Measurements from ENCODE around the gene ARHGAP25.
"Not testable (repeated sequence)": the region's sequence is repeated elsewhere in the genome, so short reads cannot be mapped to it uniquely, and the experiment has no call there.

The ARHGAP25 gene

GRCh38 chr2:68791914-68792313 is 57.3 kb downstream of the ARHGAP25 start:
- Mint-ChIP-seq H3K9me3 (no peaks in the 10 kb centered on the region), H3K36me3 (ENCODE audit: low read depth) (peaks cover 64% of the 10 kb centered on the region), H3K27ac (peak overlapping the region; percentile 43), H3K27me3 (ENCODE audit: low read depth) (no peaks in the 10 kb centered on the region), H3K4me3 (no peak overlapping the region), H3K4me1 (ENCODE audit: low read depth) (peaks cover 41% of the 10 kb centered on the region)
- no peak for DNase-seq (ENCODE audit: low spot score)

GRCh38 chr2:68792751-68793150 is 58.1 kb downstream of the ARHGAP25 start:
- H3K36me3 Mint-ChIP-seq (ENCODE audit: low read depth) = peaks cover 69% of the 10 kb centered on the region
- H3K4me3 Mint-ChIP-seq = no peak overlapping the region
- H3K4me1 Mint-ChIP-seq (ENCODE audit: low read depth) = peaks cover 40% of the 10 kb centered on the region
- H3K27me3 Mint-ChIP-seq (ENCODE audit: low read depth) = no peaks in the 10 kb centered on the region
- H3K27ac Mint-ChIP-seq = no peak overlapping the region
- no peaks in the 10 kb centered on the region for H3K9me3 Mint-ChIP-seq
- no peak for DNase-seq (ENCODE audit: low spot score)

- DNase-seq (ENCODE audit: low spot score) = no peak
- Mint-ChIP-seq H3K27me3 (ENCODE audit: low read depth) (no peaks in the 10 kb centered on the region), H3K36me3 (ENCODE audit: low read depth) (peaks cover 80% of the 10 kb centered on the region), H3K27ac (peak overlapping the region; percentile 75), H3K9me3 (no peaks in the 10 kb centered on the region), H3K4me3 (peak overlapping the region; percentile 57), H3K4me1 (ENCODE audit: low read depth) (peaks cover 50% of the 10 kb centered on the region)
These were observed 61.8 kb downstream of the ARHGAP25 start for GRCh38 chr2:68796295-68796905.

GRCh38 chr2:68798569-68798968 is 64.0 kb downstream of the ARHGAP25 start:
- no peak for DNase-seq (ENCODE audit: low spot score)
- H3K36me3 Mint-ChIP-seq (ENCODE audit: low read depth) = peaks cover 66% of the 10 kb centered on the region
- H3K4me1 Mint-ChIP-seq (ENCODE audit: low read depth) = peaks cover 42% of the 10 kb centered on the region
- no peaks in the 10 kb centered on the region for H3K27me3 Mint-ChIP-seq (ENCODE audit: low read depth)
- H3K9me3 Mint-ChIP-seq = no peaks in the 10 kb centered on the region
- H3K4me3 Mint-ChIP-seq = no peak overlapping the region
- H3K27ac Mint-ChIP-seq = peak overlapping the region; percentile 29

- H3K36me3 Mint-ChIP-seq (ENCODE audit: low read depth) = peaks cover 59% of the 10 kb centered on the region
- no peak overlapping the region for H3K4me3 Mint-ChIP-seq
- H3K9me3 Mint-ChIP-seq = no peaks in the 10 kb centered on the region
- no peak overlapping the region for H3K27ac Mint-ChIP-seq
- no peaks in the 10 kb centered on the region for H3K27me3 Mint-ChIP-seq (ENCODE audit: low read depth)
- H3K4me1 Mint-ChIP-seq (ENCODE audit: low read depth) = peaks cover 38% of the 10 kb centered on the region
- DNase-seq (ENCODE audit: low spot score) = no peak
These were observed 64.8 kb downstream of the ARHGAP25 start for GRCh38 chr2:68799140-68800026.

- no peak overlapping the region for H3K4me3 Mint-ChIP-seq
- H3K27ac Mint-ChIP-seq = no peak overlapping the region
- H3K9me3 Mint-ChIP-seq = no peaks in the 10 kb centered on the region
- peaks cover 31% of the 10 kb centered on the region for H3K4me1 Mint-ChIP-seq (ENCODE audit: low read depth)
- no peak for DNase-seq (ENCODE audit: low spot score)
- H3K27me3 Mint-ChIP-seq (ENCODE audit: low read depth) = no peaks in the 10 kb centered on the region
- H3K36me3 Mint-ChIP-seq (ENCODE audit: low read depth) = peaks cover 57% of the 10 kb centered on the region
These were observed 65.4 kb downstream of the ARHGAP25 start for GRCh38 chr2:68800027-68800401.

- no peak overlapping the region for H3K4me3 Mint-ChIP-seq
- no peaks in the 10 kb centered on the region for H3K9me3 Mint-ChIP-seq
- H3K27me3 Mint-ChIP-seq (ENCODE audit: low read depth) = no peaks in the 10 kb centered on the region
- H3K36me3 Mint-ChIP-seq (ENCODE audit: low read depth) = peaks cover 58% of the 10 kb centered on the region
- H3K27ac Mint-ChIP-seq = no peak overlapping the region
- H3K4me1 Mint-ChIP-seq (ENCODE audit: low read depth) = peaks cover 26% of the 10 kb centered on the region
- DNase-seq (ENCODE audit: low spot score) = no peak
These were observed 65.9 kb downstream of the ARHGAP25 start for GRCh38 chr2:68800517-68800916.

GRCh38 chr2:68802161-68802560 is 67.5 kb downstream of the ARHGAP25 start:
- not testable (repeated sequence) for H3K27ac Mint-ChIP-seq; H3K4me3 Mint-ChIP-seq; DNase-seq (ENCODE audit: low spot score); H3K27me3 Mint-ChIP-seq (ENCODE audit: low read depth); H3K9me3 Mint-ChIP-seq
- Mint-ChIP-seq H3K36me3 (ENCODE audit: low read depth) (peaks cover 52% of the 10 kb centered on the region), H3K4me1 (ENCODE audit: low read depth) (peaks cover 14% of the 10 kb centered on the region)

- Mint-ChIP-seq H3K27me3 (ENCODE audit: low read depth) (no peaks in the 10 kb centered on the region), H3K27ac (no peak overlapping the region)
These were observed 70.4 kb downstream of the ARHGAP25 start for GRCh38 chr2:68805025-68805424.

GRCh38 chr2:68806511-68807109 is 72.0 kb downstream of the ARHGAP25 start:
- DNase-seq (ENCODE audit: low spot score) = no peak
- no peak overlapping the region for H3K27ac Mint-ChIP-seq
- H3K4me1 Mint-ChIP-seq (ENCODE audit: low read depth) = peaks cover 19% of the 10 kb centered on the region
- no peak overlapping the region for H3K4me3 Mint-ChIP-seq
- H3K9me3 Mint-ChIP-seq = no peaks in the 10 kb centered on the region
- H3K36me3 Mint-ChIP-seq (ENCODE audit: low read depth) = peaks cover 49% of the 10 kb centered on the region
- H3K27me3 Mint-ChIP-seq (ENCODE audit: low read depth) = no peaks in the 10 kb centered on the region

More at GRCh38 chr2:68805025-68805424, 70.4 kb downstream of the ARHGAP25 start:
- H3K4me3 Mint-ChIP-seq = no peak overlapping the region
- H3K36me3 Mint-ChIP-seq (ENCODE audit: low read depth) = peaks cover 54% of the 10 kb centered on the region
- no peaks in the 10 kb centered on the region for H3K9me3 Mint-ChIP-seq
- DNase-seq (ENCODE audit: low spot score) = no peak
- H3K4me1 Mint-ChIP-seq (ENCODE audit: low read depth) = peaks cover 23% of the 10 kb centered on the region

GRCh38 chr2:68807821-68808266 is 73.2 kb downstream of the ARHGAP25 start:
- Mint-ChIP-seq H3K27me3 (ENCODE audit: low read depth) (no peaks in the 10 kb centered on the region), H3K4me1 (ENCODE audit: low read depth) (peaks cover 19% of the 10 kb centered on the region), H3K9me3 (no peaks in the 10 kb centered on the region), H3K36me3 (ENCODE audit: low read depth) (peaks cover 60% of the 10 kb centered on the region), H3K27ac (peak overlapping the region; percentile 29), H3K4me3 (no peak overlapping the region)
- no peak for DNase-seq (ENCODE audit: low spot score)

GRCh38 chr2:68809324-68810240 is 75.0 kb downstream of the ARHGAP25 start:
- Mint-ChIP-seq H3K4me3 (no peak overlapping the region), H3K4me1 (ENCODE audit: low read depth) (peaks cover 19% of the 10 kb centered on the region), H3K9me3 (no peaks in the 10 kb centered on the region), H3K36me3 (ENCODE audit: low read depth) (peaks cover 71% of the 10 kb centered on the region), H3K27ac (peak overlapping the region; percentile 28), H3K27me3 (ENCODE audit: low read depth) (no peaks in the 10 kb centered on the region)
- no peak for DNase-seq (ENCODE audit: low spot score)

- H3K36me3 Mint-ChIP-seq (ENCODE audit: low read depth) = peaks cover 73% of the 10 kb centered on the region
- no peak overlapping the region for H3K27ac Mint-ChIP-seq
- H3K27me3 Mint-ChIP-seq (ENCODE audit: low read depth) = no peaks in the 10 kb centered on the region
- peaks cover 19% of the 10 kb centered on the region for H3K4me1 Mint-ChIP-seq (ENCODE audit: low read depth)
- DNase-seq (ENCODE audit: low spot score) = no peak
- H3K9me3 Mint-ChIP-seq = no peaks in the 10 kb centered on the region
- no peak overlapping the region for H3K4me3 Mint-ChIP-seq
These were observed 76.8 kb downstream of the ARHGAP25 start for GRCh38 chr2:68811364-68811763.

Measured in T-helper 2 cell treated with Interferon-gamma antibody and Interleukin-4, amounts not matched to agents 5 μg/mL and 100 μg/mL, for 36 hours (primary cell).